Measurements from ENCODE around the gene ZNF254. TPM values are rescaled to one million over a fixed set of nuclear protein-coding genes. Genes with fewer than 3 reads are reported as not detected.

ZNF254 gene
- total RNA-seq, 1 donor from 2014 or later = 14.9 TPM

DNA sequence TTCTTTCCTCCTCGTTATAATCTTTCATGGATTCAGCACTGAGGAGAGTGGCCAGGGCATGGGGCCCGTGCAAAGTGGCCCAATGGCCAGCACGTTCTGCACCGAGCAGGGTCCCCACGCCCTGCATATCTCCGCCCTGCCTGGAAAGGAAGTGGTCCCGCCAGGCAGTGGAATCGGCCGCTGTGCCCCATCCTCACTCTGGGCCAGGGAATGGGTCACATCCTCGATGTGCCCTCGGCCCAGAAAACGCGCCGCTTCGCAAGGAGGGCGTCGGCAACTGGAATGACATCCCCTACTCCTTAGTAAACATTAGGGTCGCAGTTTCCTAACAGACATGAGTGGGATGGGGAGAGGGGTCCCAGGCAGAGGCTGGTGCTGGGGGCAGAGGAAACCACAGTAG, 90.7 kb downstream of the ZNF254 start:
- Histone ChIP-seq H3K4me3 (ENCODE audit: low read depth, low read length) (no peak overlapping the region), H3K36me3 (ENCODE audit: control insufficient read depth, insufficient read depth, low read length) (no peaks in the 10 kb centered on the region), H3K27me3 (ENCODE audit: control insufficient read depth, insufficient read depth, low read length) (no peaks in the 10 kb centered on the region)
- DNase-seq (ENCODE audit: low read depth) = no peak
- TF ChIP-seq, protein P1, sequence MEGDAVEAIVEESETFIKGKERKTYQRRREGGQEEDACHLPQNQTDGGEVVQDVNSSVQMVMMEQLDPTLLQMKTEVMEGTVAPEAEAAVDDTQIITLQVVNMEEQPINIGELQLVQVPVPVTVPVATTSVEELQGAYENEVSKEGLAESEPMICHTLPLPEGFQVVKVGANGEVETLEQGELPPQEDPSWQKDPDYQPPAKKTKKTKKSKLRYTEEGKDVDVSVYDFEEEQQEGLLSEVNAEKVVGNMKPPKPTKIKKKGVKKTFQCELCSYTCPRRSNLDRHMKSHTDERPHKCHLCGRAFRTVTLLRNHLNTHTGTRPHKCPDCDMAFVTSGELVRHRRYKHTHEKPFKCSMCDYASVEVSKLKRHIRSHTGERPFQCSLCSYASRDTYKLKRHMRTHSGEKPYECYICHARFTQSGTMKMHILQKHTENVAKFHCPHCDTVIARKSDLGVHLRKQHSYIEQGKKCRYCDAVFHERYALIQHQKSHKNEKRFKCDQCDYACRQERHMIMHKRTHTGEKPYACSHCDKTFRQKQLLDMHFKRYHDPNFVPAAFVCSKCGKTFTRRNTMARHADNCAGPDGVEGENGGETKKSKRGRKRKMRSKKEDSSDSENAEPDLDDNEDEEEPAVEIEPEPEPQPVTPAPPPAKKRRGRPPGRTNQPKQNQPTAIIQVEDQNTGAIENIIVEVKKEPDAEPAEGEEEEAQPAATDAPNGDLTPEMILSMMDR (IDR thresholded peaks at IDR 0.05; ENCODE audit: insufficient read depth, low read length, poor library complexity, severe bottlenecking) = no peak

GRCh38 chr19:24178207-24178606, 91.2 kb downstream of the ZNF254 start:
- no peak for DNase-seq (ENCODE audit: low read depth)
- no peak overlapping the region for H3K4me3 ChIP-seq (ENCODE audit: low read depth, low read length)
- no peaks in the 10 kb centered on the region for H3K27me3 ChIP-seq (ENCODE audit: control insufficient read depth, insufficient read depth, low read length)
- no peaks in the 10 kb centered on the region for H3K36me3 ChIP-seq (ENCODE audit: control insufficient read depth, insufficient read depth, low read length)
- TF ChIP-seq, protein P1 (IDR thresholded peaks at IDR 0.05; ENCODE audit: insufficient read depth, low read length, poor library complexity, severe bottlenecking) = no peak

Other genes starting within 250 kb of the ZNF254 start
- 3.1 and 5.9 TPM in 2 replicates for gene ZNF726, start 172.3 kb upstream of the ZNF254 start, total RNA-seq

Measured in kidney epithelial cell (primary cell).